Measurements from ENCODE around the gene PLEKHG5.
A peak's percentile ranks its signal among the peaks of the same experiment; 100 is the strongest.

GRCh38 chr1:6523566-6523965, 32.1 kb upstream of the PLEKHG5 start:
- peak; percentile 41 for TF ChIP-seq CTCF (IDR thresholded peaks at IDR 0.05; ENCODE audit: low read depth, low read length)
- TF ChIP-seq EZH2phosphoT487 (IDR thresholded peaks at IDR 0.05; ENCODE audit: low read depth): no peak
